Ovary (tissue), 3 donors: ENCODE results near the gene CAPN5.

ENCODE experiments used
- EP300 ChIP-seq: sonication (generic); formaldehyde crosslinking; IDR thresholded peaks from one replicate; pipeline ENCODE4 v1.6.1; 2017; ENCODE audit warnings: antibody characterized with exemption
- POLR2A ChIP-seq: fragments of 450-650 bp; IDR thresholded peaks from one replicate; pipeline ENCODE4 v1.6.1; 2017; ENCODE audit warnings: antibody characterized with exemption, mild to moderate bottlenecking, moderate library complexity
- TF ChIP-seq, protein P1 (sequence below), 3 donors: fragments of 450-650 bp in 2 of 3; fragments of 200-600 bp in 1 of 3; IDR thresholded peaks; one replicate each; pipeline versions ENCODE4 v1.5.1 to v1.8.0; 2016 to 2022; ENCODE audit warnings: antibody characterized with exemption in 3 of 3, mild to moderate bottlenecking in 1 of 3
- donor health status: DM: no; HTN: no; CAD: no.

DNA sequence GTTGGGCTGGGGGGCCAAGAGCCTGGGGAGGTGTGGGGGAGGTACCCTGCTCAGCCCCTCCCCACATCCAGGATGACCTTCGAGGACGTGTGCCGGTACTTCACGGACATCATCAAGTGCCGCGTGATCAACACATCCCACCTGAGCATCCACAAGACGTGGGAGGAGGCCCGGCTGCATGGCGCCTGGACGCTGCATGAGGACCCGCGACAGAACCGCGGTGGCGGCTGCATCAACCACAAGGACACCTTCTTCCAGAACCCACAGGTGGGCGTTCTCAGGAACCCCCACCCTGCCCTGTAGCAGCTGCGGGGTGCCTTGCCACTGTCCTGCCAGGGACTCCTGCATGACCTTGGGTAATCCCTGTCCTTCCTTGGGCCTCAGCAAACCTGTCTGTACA, 51.3 kb downstream of the CAPN5 start:
- TF ChIP-seq, protein P1, sequence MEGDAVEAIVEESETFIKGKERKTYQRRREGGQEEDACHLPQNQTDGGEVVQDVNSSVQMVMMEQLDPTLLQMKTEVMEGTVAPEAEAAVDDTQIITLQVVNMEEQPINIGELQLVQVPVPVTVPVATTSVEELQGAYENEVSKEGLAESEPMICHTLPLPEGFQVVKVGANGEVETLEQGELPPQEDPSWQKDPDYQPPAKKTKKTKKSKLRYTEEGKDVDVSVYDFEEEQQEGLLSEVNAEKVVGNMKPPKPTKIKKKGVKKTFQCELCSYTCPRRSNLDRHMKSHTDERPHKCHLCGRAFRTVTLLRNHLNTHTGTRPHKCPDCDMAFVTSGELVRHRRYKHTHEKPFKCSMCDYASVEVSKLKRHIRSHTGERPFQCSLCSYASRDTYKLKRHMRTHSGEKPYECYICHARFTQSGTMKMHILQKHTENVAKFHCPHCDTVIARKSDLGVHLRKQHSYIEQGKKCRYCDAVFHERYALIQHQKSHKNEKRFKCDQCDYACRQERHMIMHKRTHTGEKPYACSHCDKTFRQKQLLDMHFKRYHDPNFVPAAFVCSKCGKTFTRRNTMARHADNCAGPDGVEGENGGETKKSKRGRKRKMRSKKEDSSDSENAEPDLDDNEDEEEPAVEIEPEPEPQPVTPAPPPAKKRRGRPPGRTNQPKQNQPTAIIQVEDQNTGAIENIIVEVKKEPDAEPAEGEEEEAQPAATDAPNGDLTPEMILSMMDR (IDR thresholded peaks at IDR 0.05) = no peak
- TF ChIP-seq POLR2A (no peak), EP300 (no peak)
